H1 (cell line): ENCODE results near the gene FMC1. TPM values are rescaled to one million over a fixed set of nuclear protein-coding genes. Genes with fewer than 3 reads are reported as not detected.
A peak's percentile ranks its signal among the peaks of the same experiment; 100 is the strongest.

Experiments used
- POLR2A ChIP-seq, 2 experiments: IDR thresholded peaks; 1 replicate in 1 of 2; 2 replicates in 1 of 2; pipeline ENCODE4 v1.6.1; 2011; ENCODE audit warnings: low read depth in 2 of 2, low read length in 2 of 2, mild to moderate bottlenecking in 2 of 2; ENCODE audit errors: control extremely low read depth in 1 of 2
- polyA plus RNA-seq, 7 experiments: library from polyadenylated mRNA; depleted of rRNA in 3 of 7; stranded (reverse) in 5 of 7; unstranded in 2 of 7; fragments of >200 nt in 5 of 7; fragments of 200-250 nt in 2 of 7; gene quantifications; 1 replicate in 5 of 7; 2 replicates in 1 of 7; 4 replicates in 1 of 7; pipeline versions ENCODE4 v1.2.1 to v1.2.3, GENCODE V29; 2011 to 2013; ENCODE audit warnings: missing spikeins in 2 of 7, mixed read lengths in 2 of 7
- total RNA-seq: library from RNA; stranded (reverse); fragmentation: NEBNext Ultra II Directional; extraction: Animal tissue kit (Norgen Biotek cat#: 25700); gene quantifications from 2 replicates; pipeline ENCODE4 v1.2.1, GENCODE V29; 2021
- TF ChIP-seq, protein P1 (sequence below): fragments of 300-600 bp; sonication (generic); IDR thresholded peaks from 2 replicates; pipeline ENCODE4 v1.7.1; 2012; ENCODE audit warnings: low read length, moderate library complexity, mild to moderate bottlenecking, inconsistent platforms; ENCODE audit not compliant: insufficient replicate concordance

The FMC1 gene
- total and polyA plus RNA-seq, 2 of the 8 experiments (the other 6 are each of a cell fraction or from before 2014, with no cell fraction given) = 15.8 to 28.4 TPM

DNA sequence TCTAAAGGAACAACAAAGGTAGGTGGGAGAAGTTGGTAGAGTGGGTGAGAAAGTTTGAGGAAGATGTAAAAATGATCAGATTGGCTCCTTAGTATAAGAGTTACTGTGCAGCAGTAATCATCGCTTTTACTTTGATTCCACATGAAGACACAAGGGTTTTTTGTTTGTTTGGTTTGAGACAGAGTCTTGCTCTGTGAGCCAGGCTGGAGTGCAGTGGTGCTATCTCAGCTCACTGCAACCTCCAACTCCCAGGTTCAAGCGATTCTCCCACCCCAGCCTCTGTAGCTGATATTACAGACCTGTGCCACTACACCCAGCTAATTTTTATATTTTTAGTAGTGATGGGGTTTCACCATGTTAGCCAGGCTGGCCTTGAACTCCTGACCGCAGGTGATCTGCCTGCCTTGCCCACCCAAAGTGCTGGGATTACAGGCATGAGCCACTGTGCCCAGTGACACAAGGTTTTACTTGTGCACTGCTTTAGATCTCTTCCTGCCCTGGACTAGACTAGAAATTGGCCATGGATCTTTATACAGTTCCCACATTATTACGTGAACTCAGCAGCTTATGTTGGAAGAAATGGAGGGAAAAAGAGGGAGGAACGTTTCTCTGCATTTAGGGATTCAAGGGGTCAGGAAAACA, 29.3 kb downstream of the FMC1 start (continued):
- TF ChIP-seq, protein P1, sequence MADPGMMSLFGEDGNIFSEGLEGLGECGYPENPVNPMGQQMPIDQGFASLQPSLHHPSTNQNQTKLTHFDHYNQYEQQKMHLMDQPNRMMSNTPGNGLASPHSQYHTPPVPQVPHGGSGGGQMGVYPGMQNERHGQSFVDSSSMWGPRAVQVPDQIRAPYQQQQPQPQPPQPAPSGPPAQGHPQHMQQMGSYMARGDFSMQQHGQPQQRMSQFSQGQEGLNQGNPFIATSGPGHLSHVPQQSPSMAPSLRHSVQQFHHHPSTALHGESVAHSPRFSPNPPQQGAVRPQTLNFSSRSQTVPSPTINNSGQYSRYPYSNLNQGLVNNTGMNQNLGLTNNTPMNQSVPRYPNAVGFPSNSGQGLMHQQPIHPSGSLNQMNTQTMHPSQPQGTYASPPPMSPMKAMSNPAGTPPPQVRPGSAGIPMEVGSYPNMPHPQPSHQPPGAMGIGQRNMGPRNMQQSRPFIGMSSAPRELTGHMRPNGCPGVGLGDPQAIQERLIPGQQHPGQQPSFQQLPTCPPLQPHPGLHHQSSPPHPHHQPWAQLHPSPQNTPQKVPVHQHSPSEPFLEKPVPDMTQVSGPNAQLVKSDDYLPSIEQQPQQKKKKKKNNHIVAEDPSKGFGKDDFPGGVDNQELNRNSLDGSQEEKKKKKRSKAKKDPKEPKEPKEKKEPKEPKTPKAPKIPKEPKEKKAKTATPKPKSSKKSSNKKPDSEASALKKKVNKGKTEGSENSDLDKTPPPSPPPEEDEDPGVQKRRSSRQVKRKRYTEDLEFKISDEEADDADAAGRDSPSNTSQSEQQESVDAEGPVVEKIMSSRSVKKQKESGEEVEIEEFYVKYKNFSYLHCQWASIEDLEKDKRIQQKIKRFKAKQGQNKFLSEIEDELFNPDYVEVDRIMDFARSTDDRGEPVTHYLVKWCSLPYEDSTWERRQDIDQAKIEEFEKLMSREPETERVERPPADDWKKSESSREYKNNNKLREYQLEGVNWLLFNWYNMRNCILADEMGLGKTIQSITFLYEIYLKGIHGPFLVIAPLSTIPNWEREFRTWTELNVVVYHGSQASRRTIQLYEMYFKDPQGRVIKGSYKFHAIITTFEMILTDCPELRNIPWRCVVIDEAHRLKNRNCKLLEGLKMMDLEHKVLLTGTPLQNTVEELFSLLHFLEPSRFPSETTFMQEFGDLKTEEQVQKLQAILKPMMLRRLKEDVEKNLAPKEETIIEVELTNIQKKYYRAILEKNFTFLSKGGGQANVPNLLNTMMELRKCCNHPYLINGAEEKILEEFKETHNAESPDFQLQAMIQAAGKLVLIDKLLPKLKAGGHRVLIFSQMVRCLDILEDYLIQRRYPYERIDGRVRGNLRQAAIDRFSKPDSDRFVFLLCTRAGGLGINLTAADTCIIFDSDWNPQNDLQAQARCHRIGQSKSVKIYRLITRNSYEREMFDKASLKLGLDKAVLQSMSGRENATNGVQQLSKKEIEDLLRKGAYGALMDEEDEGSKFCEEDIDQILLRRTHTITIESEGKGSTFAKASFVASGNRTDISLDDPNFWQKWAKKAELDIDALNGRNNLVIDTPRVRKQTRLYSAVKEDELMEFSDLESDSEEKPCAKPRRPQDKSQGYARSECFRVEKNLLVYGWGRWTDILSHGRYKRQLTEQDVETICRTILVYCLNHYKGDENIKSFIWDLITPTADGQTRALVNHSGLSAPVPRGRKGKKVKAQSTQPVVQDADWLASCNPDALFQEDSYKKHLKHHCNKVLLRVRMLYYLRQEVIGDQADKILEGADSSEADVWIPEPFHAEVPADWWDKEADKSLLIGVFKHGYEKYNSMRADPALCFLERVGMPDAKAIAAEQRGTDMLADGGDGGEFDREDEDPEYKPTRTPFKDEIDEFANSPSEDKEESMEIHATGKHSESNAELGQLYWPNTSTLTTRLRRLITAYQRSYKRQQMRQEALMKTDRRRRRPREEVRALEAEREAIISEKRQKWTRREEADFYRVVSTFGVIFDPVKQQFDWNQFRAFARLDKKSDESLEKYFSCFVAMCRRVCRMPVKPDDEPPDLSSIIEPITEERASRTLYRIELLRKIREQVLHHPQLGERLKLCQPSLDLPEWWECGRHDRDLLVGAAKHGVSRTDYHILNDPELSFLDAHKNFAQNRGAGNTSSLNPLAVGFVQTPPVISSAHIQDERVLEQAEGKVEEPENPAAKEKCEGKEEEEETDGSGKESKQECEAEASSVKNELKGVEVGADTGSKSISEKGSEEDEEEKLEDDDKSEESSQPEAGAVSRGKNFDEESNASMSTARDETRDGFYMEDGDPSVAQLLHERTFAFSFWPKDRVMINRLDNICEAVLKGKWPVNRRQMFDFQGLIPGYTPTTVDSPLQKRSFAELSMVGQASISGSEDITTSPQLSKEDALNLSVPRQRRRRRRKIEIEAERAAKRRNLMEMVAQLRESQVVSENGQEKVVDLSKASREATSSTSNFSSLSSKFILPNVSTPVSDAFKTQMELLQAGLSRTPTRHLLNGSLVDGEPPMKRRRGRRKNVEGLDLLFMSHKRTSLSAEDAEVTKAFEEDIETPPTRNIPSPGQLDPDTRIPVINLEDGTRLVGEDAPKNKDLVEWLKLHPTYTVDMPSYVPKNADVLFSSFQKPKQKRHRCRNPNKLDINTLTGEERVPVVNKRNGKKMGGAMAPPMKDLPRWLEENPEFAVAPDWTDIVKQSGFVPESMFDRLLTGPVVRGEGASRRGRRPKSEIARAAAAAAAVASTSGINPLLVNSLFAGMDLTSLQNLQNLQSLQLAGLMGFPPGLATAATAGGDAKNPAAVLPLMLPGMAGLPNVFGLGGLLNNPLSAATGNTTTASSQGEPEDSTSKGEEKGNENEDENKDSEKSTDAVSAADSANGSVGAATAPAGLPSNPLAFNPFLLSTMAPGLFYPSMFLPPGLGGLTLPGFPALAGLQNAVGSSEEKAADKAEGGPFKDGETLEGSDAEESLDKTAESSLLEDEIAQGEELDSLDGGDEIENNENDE = no peak
- TF ChIP-seq POLR2A (IDR thresholded peaks at IDR 0.05; ENCODE audit: control extremely low read depth in 1 of 2, low read depth in 2 of 2, low read length in 2 of 2) = 0 out of 3 replicates have a peak, but pooled peaks of 1 of the 2 experiments have one; percentile 13
